Cerebellar nuclear complex (tissue), 1 donor: ENCODE results near the gene A1CF.
"Not testable (repeated sequence)": the region's sequence is repeated elsewhere in the genome, so short reads cannot be mapped to it uniquely, and the experiment has no call there.

Experiments
- DNase-seq, 2 experiments: peaks; one replicate each; lab custom pipeline; 2025; lab: John Stamatoyannopoulos, UW

A1CF gene

GRCh38 chr10:50787962-50788361, 97.5 kb downstream of the A1CF start:
- DNase-seq: not testable (repeated sequence)

GRCh38 chr10:50782017-50782416, 103.4 kb downstream of the A1CF start:
- DNase-seq: not testable (repeated sequence)

- DNase-seq: not testable (repeated sequence)
Measured at GRCh38 chr10:50780036-50780435, 105.4 kb downstream of the A1CF start.

- DNase-seq: not testable (repeated sequence)
Measured at GRCh38 chr10:50774868-50775267, 110.6 kb downstream of the A1CF start.

GRCh38 chr10:50772042-50772441, 113.4 kb downstream of the A1CF start:
- DNase-seq: not testable (repeated sequence)

- DNase-seq: not testable (repeated sequence)
Measured at GRCh38 chr10:50766774-50767513, 118.5 kb downstream of the A1CF start.
